H9 (cell line): ENCODE measurements around the gene TMED8. TPM values are rescaled to one million over a fixed set of nuclear protein-coding genes. Genes with fewer than 3 reads are reported as not detected.

Experiments
- DNase-seq: peaks from one replicate; pipeline ENCODE4 v3.0.0-alpha.2; 2017
- H2AFZ ChIP-seq: one replicate; pipeline ENCODE4 v1.6.1; 2013; ENCODE audit warnings: mild to moderate bottlenecking, low read length, control low read depth, moderate library complexity
- H2AK5ac ChIP-seq: 2 replicates; pipeline ENCODE4 v1.6.1; 2013; ENCODE audit warnings: low read length, control low read depth, mixed read lengths; ENCODE audit not compliant: insufficient read length
- H2BK120ac ChIP-seq: one replicate; pipeline ENCODE4 v1.6.1; 2013; ENCODE audit warnings: low read depth, mild to moderate bottlenecking, low read length, control low read depth, inconsistent platforms; ENCODE audit not compliant: poor library complexity, severe bottlenecking
- H2BK12ac ChIP-seq: 2 replicates; pipeline ENCODE4 v1.6.1; 2013; ENCODE audit warnings: low read length, control low read depth, mixed read lengths, low read depth; ENCODE audit not compliant: insufficient read length
- H2BK15ac ChIP-seq: 2 replicates; pipeline ENCODE4 v1.6.1; 2013; ENCODE audit warnings: low read depth, low read length, control low read depth
- H2BK20ac ChIP-seq: one replicate; pipeline ENCODE4 v1.6.1; 2013; ENCODE audit warnings: low read depth, mild to moderate bottlenecking, low read length, control low read depth, inconsistent platforms; ENCODE audit not compliant: poor library complexity, severe bottlenecking
- H2BK5ac ChIP-seq: 2 replicates; pipeline ENCODE4 v1.6.1; 2013; ENCODE audit warnings: low read length, control low read depth, mixed read lengths; ENCODE audit not compliant: insufficient read length
- H3K14ac ChIP-seq: 2 replicates; pipeline ENCODE4 v1.6.1; 2013; ENCODE audit warnings: low read length, control low read depth; ENCODE audit not compliant: insufficient read depth
- H3K18ac ChIP-seq: 2 replicates; pipeline ENCODE4 v1.6.1; 2013; ENCODE audit warnings: low read depth, mild to moderate bottlenecking, mixed read lengths, low read length, control low read depth; ENCODE audit not compliant: insufficient read length
- H3K23ac ChIP-seq: 2 replicates; pipeline ENCODE4 v1.6.1; 2013; ENCODE audit warnings: low read length, control low read depth, mixed read lengths, low read depth; ENCODE audit not compliant: insufficient read length
- H3K23me2 ChIP-seq: 2 replicates; pipeline ENCODE4 v1.6.1; 2013; ENCODE audit warnings: low read depth, mild to moderate bottlenecking, mixed read lengths, low read length, control low read depth; ENCODE audit not compliant: insufficient read length, poor library complexity, severe bottlenecking
- H3K27ac ChIP-seq: 2 replicates; pipeline ENCODE4 v1.5.1; 2013; ENCODE audit warnings: low read length, control low read depth, mixed read lengths, low read depth; ENCODE audit not compliant: insufficient read length
- H3K27me3 ChIP-seq: 2 replicates; pipeline ENCODE4 v1.6.1; 2013; ENCODE audit warnings: low read length, control low read depth, inconsistent platforms; ENCODE audit not compliant: insufficient read depth
- H3K4ac ChIP-seq: 2 replicates; pipeline ENCODE4 v1.6.1; 2013; ENCODE audit warnings: low read depth, mild to moderate bottlenecking, control low read depth, inconsistent platforms, low read length, moderate library complexity
- H3K4me1 ChIP-seq: 2 replicates; pipeline ENCODE4 v1.6.1; 2013; ENCODE audit warnings: low read length, control low read depth, inconsistent platforms; ENCODE audit not compliant: insufficient read depth
- H3K4me2 ChIP-seq: 2 replicates; pipeline ENCODE4 v1.6.1; 2013; ENCODE audit warnings: low read length, control low read depth, mixed read lengths; ENCODE audit not compliant: insufficient read length, insufficient read depth
- H3K56ac ChIP-seq: 2 replicates; pipeline ENCODE4 v1.6.1; 2013; ENCODE audit warnings: low read depth, mild to moderate bottlenecking, mixed read lengths, low read length, control low read depth; ENCODE audit not compliant: insufficient read length
- H3K79me1 ChIP-seq: 2 replicates; pipeline ENCODE4 v1.6.1; 2013; ENCODE audit warnings: low read depth, mild to moderate bottlenecking, moderate library complexity, low read length, control low read depth, inconsistent platforms; ENCODE audit not compliant: insufficient read depth, poor library complexity, severe bottlenecking
- H3K79me2 ChIP-seq: 2 replicates; pipeline ENCODE4 v1.6.1; 2013; ENCODE audit warnings: low read length, control low read depth, inconsistent platforms; ENCODE audit not compliant: insufficient read depth
- H3K9ac ChIP-seq: 2 replicates; pipeline ENCODE4 v1.6.1; 2013; ENCODE audit warnings: low read length, control low read depth, mixed read lengths; ENCODE audit not compliant: insufficient read length; ENCODE audit errors: extremely low read depth
- H3K9me3 ChIP-seq: one replicate; pipeline ENCODE4 v1.6.1; 2013; ENCODE audit warnings: low read depth, low read length, inconsistent platforms; ENCODE audit not compliant: control insufficient read depth
- H3T11ph ChIP-seq: one replicate; pipeline ENCODE4 v1.6.1; 2013; ENCODE audit warnings: mild to moderate bottlenecking, low read length, control low read depth, inconsistent platforms
- H4K20me1 ChIP-seq: one replicate; pipeline ENCODE4 v1.6.1; 2013; ENCODE audit not compliant: control insufficient read depth, insufficient read length, insufficient read depth
- H4K5ac ChIP-seq: 2 replicates; pipeline ENCODE4 v1.6.1; 2013; ENCODE audit warnings: low read depth, mild to moderate bottlenecking, mixed read lengths, low read length, control low read depth; ENCODE audit not compliant: insufficient read length
- H4K8ac ChIP-seq: replicated peaks from 2 replicates; pipeline ENCODE4 v1.6.1; 2013; ENCODE audit warnings: low read length, control low read depth, mixed read lengths, low read depth; ENCODE audit not compliant: insufficient read length
- H4K91ac ChIP-seq: 2 replicates; pipeline ENCODE4 v1.6.1; 2013; ENCODE audit warnings: low read depth, mild to moderate bottlenecking, moderate library complexity, mixed read lengths, low read length, control low read depth; ENCODE audit not compliant: insufficient read length
- H3K27ac Mint-ChIP-seq, 3 experiments: 2 replicates in 2 of 3; 3 replicates in 1 of 3; pipeline ENCODE4 v1.8.0; 2020 to 2021; ENCODE audit warnings: mixed read lengths in 3 of 3, mild to moderate bottlenecking in 1 of 3, moderate library complexity in 1 of 3
- H3K27me3 Mint-ChIP-seq: 2 replicates; pipeline ENCODE4 v1.8.0; 2021; ENCODE audit warnings: low read depth, mild to moderate bottlenecking, moderate library complexity, mixed read lengths
- H3K36me3 Mint-ChIP-seq, 3 experiments: 2 replicates in 2 of 3; 3 replicates in 1 of 3; pipeline ENCODE4 v1.8.0; 2020 to 2021; ENCODE audit warnings: low read depth in 3 of 3, mixed read lengths in 3 of 3; ENCODE audit not compliant: insufficient read depth in 1 of 3
- H3K4me1 Mint-ChIP-seq, 2 experiments: 2 replicates each; pipeline ENCODE4 v1.8.0; 2020; ENCODE audit warnings: mixed read lengths in 2 of 2
- H3K4me3 Mint-ChIP-seq, 2 experiments: 2 replicates in 1 of 2; 3 replicates in 1 of 2; pipeline ENCODE4 v1.8.0; 2020 to 2021; ENCODE audit warnings: mild to moderate bottlenecking in 2 of 2, mixed read lengths in 2 of 2, moderate library complexity in 1 of 2
- H3K9me3 Mint-ChIP-seq, 2 experiments: 2 replicates in 1 of 2; 3 replicates in 1 of 2; pipeline ENCODE4 v1.8.0; 2020; ENCODE audit warnings: mild to moderate bottlenecking in 2 of 2, mixed read lengths in 2 of 2, moderate library complexity in 1 of 2
- WGBS: extraction: QIAGEN DNeasy Blood & Tissue Kit; methylation state at CpG from one replicate; pipeline ENCODE4 v1.1.7; 2013; ENCODE audit warnings: missing lambda C conversion rate, low lambda C conversion rate, mixed read lengths; ENCODE audit not compliant: insufficient read length; ENCODE audit errors: extremely low coverage; 5-methylcytosine and 5-hydroxymethylcytosine counted together
- total RNA-seq: library from RNA; stranded (reverse); gene quantifications from 2 replicates; pipeline ENCODE4 v1.2.1, GENCODE V29; 2021
- TF ChIP-seq, protein P1 (sequence below): fragments of 200-600 bp; sonication (generic); conservative IDR thresholded peaks from 3 replicates; pipeline ENCODE4 v1.8.0; 2021; ENCODE audit warnings: antibody characterized with exemption, mild to moderate bottlenecking

TMED8 gene
- total RNA-seq, 1 experiment from 2014 or later = 9.5 TPM

DNA sequence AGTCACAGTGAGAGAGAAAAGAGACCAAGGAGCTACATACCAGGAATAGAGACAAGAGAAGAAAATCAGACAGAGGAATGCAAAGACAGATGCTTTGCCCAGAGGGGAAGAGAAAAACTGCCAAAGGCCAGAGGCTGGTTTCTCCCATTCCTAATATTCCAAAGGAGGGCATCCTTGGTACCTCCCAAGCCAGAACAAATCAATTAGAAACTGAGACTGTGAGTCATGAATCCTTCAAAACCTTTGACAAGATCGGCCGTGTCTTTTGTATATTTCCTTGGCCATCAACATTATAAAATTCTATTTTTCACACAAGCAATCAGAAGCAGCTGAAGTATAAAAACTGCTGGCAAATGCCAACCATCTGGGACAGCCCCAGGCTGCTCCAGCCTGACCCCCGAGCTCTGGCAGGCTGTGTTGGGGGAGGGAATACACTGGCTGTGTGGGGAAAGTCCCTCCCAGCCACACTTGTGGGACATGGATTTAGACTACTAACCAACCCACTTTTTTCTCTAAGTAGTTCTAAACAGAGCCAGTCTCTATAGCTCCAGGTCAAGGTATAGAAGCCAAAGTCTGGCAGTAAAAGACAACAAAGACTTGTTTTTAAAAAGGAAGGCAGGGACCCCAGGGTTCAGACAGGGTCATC is 69.9 kb downstream of the TMED8 start:
- no CpG with 5 or more reads among the region's 3 CpGs for WGBS
- H2BK20ac ChIP-seq = no peak overlapping the region
- H3K4me3 Mint-ChIP-seq = no peak overlapping the region
- no peaks in the 10 kb centered on the region for H3K27me3 Mint-ChIP-seq
- no peaks in the 10 kb centered on the region for H3K79me2 ChIP-seq
- peaks cover 10 to 12% of the 10 kb centered on the region in 2 experiments for H3K4me1 Mint-ChIP-seq
- H4K20me1 ChIP-seq = no peaks in the 10 kb centered on the region
- H4K91ac ChIP-seq = no peak overlapping the region
- no peak overlapping the region for H3K4ac ChIP-seq
- no peak overlapping the region for H2BK12ac ChIP-seq
- no peak for DNase-seq
- H3K56ac ChIP-seq = no peak overlapping the region
- H2AFZ ChIP-seq = no peak overlapping the region
- peaks cover 2 to 19% (median 17%) of the 10 kb centered on the region in 3 experiments; a peak in 5 of 7 replicates for H3K36me3 Mint-ChIP-seq
- H2BK15ac ChIP-seq = no peak overlapping the region
- TF ChIP-seq, protein P1, sequence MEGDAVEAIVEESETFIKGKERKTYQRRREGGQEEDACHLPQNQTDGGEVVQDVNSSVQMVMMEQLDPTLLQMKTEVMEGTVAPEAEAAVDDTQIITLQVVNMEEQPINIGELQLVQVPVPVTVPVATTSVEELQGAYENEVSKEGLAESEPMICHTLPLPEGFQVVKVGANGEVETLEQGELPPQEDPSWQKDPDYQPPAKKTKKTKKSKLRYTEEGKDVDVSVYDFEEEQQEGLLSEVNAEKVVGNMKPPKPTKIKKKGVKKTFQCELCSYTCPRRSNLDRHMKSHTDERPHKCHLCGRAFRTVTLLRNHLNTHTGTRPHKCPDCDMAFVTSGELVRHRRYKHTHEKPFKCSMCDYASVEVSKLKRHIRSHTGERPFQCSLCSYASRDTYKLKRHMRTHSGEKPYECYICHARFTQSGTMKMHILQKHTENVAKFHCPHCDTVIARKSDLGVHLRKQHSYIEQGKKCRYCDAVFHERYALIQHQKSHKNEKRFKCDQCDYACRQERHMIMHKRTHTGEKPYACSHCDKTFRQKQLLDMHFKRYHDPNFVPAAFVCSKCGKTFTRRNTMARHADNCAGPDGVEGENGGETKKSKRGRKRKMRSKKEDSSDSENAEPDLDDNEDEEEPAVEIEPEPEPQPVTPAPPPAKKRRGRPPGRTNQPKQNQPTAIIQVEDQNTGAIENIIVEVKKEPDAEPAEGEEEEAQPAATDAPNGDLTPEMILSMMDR = no peak
- H3K4me2 ChIP-seq = no peak overlapping the region
- no peak overlapping the region for H3K23ac ChIP-seq
- no peak overlapping the region for H3K27ac ChIP-seq
- H2BK120ac ChIP-seq = no peak overlapping the region
- H3K4me1 ChIP-seq = no peaks in the 10 kb centered on the region
- no peak overlapping the region for H3K9ac ChIP-seq
- H2BK5ac ChIP-seq = no peak overlapping the region
- H3K27ac Mint-ChIP-seq = peak overlapping the region in 1 of 3 experiments; percentile 58; a peak in 3 of 7 replicates
- H4K8ac ChIP-seq = no peak overlapping the region
- H3K9me3 ChIP-seq = no peaks in the 10 kb centered on the region
- no peaks in the 10 kb centered on the region for H3K23me2 ChIP-seq
- no peak overlapping the region for H3T11ph ChIP-seq
- H3K18ac ChIP-seq = no peak overlapping the region
- no peaks in the 10 kb centered on the region for H3K79me1 ChIP-seq
- H3K27me3 ChIP-seq = no peaks in the 10 kb centered on the region
- no peak overlapping the region for H3K14ac ChIP-seq
- no peak overlapping the region for H2AK5ac ChIP-seq
- H4K5ac ChIP-seq = no peak overlapping the region
- no peaks in the 10 kb centered on the region for H3K9me3 Mint-ChIP-seq
